Measurements from ENCODE around the gene BSG. TPM values are rescaled to one million over a fixed set of nuclear protein-coding genes. Genes with fewer than 3 reads are reported as not detected.
"Not testable (repeated sequence)": the region's sequence is repeated elsewhere in the genome, so short reads cannot be mapped to it uniquely, and the experiment has no call there.

BSG gene
- total RNA-seq, 1 experiment from 2014 or later, result 354 TPM

DNA sequence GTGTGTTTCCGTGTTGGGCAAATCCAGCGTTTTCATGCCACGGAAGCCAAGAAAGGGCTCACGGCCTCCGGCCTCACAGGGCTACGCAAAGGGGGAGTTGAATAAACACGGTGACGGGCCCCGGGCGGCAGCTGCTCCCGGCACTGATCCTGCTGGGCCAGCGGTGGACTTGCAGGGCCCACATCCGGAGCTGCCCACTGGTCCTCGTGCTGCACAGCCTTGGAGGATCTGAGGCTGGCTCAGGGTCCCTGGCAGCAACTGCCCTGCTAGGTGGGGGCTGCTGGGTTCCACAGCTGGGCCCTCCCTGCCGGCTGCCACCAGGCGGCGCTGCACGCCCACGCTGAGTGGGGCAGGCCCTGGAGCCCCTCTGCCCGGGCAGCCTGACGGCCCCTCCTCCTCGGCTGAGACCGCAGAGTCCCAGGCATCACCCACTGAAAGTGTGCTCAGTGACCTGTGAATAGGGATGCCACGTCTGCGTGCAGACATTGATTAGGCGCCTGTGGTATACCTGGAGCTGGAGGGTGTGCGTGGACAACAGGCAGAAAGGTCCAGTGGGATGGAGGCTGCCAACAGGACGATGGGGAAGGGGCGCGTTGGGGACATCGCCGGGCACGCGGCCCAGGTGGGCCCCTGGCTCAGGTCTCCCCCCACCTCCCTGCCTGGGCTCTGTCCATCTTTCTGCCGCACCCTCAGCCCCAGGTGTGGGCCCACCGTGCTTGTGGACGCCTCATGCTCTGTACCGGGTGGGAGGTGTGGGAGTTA lies 12.0 kb downstream of the BSG start:
- peak; percentile 63 for DNase-seq
- CTCF ChIA-PET, result no interaction called here
- no TSS peak for BruUV-seq (replicated peaks)
- Mint-ChIP-seq H3K36me3 (ENCODE audit: insufficient read depth, unreplicated experiment) (peaks cover 18% of the 10 kb centered on the region), H3K27me3 (ENCODE audit: unreplicated experiment) (no peaks in the 10 kb centered on the region), H3K9me3 (ENCODE audit: low read depth, unreplicated experiment) (no peaks in the 10 kb centered on the region), H3K4me1 (ENCODE audit: low read depth, unreplicated experiment) (no peaks in the 10 kb centered on the region), H3K4me3 (ENCODE audit: low read depth, unreplicated experiment) (peak overlapping the region; percentile 13), H3K27ac (ENCODE audit: unreplicated experiment) (peak overlapping the region; percentile 62)
- intact Hi-C loops (cut with micrococcal nuclease; ENCODE audit: unreplicated experiment), result no loop called here
- TF ChIP-seq CTCF (IDR thresholded peaks at IDR 0.05; ENCODE audit: unreplicated experiment), result peak; percentile 70

DNA sequence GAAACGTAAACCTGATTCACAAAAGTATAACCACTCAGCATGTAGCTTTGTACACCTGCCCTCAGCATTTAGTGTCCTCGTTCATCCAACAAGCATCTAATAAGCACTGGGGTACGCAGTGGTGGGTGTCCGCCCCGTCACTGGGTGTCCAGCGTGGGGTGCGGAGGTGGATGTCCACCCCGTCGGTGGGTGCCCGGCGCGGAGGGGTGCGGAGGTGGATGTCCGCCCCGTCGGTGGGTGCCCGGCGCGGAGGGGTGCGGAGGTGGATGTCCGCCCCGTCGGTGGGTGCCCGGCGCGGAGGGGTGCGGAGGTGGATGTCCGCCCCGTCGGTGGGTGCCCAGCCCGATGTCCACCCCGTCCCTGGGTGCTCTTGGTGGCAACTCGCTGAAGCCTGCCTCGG lies 12.8 kb downstream of the BSG start:
- CTCF ChIA-PET; DNase-seq; H3K9me3 Mint-ChIP-seq (ENCODE audit: low read depth, unreplicated experiment); H3K27ac Mint-ChIP-seq (ENCODE audit: unreplicated experiment); BruUV-seq (replicated peaks); H3K4me1 Mint-ChIP-seq (ENCODE audit: low read depth, unreplicated experiment); H3K4me3 Mint-ChIP-seq (ENCODE audit: low read depth, unreplicated experiment); H3K27me3 Mint-ChIP-seq (ENCODE audit: unreplicated experiment); intact Hi-C loops (cut with micrococcal nuclease; ENCODE audit: unreplicated experiment): not testable (repeated sequence)
- peaks cover 18% of the 10 kb centered on the region for H3K36me3 Mint-ChIP-seq (ENCODE audit: insufficient read depth, unreplicated experiment)

- Mint-ChIP-seq H3K9me3 (ENCODE audit: low read depth, unreplicated experiment) (no peaks in the 10 kb centered on the region), H3K4me1 (ENCODE audit: low read depth, unreplicated experiment) (no peaks in the 10 kb centered on the region), H3K27ac (ENCODE audit: unreplicated experiment) (no peak overlapping the region), H3K27me3 (ENCODE audit: unreplicated experiment) (no peaks in the 10 kb centered on the region), H3K4me3 (ENCODE audit: low read depth, unreplicated experiment) (no peak overlapping the region), H3K36me3 (ENCODE audit: insufficient read depth, unreplicated experiment) (peaks cover 18% of the 10 kb centered on the region)
- CTCF ChIA-PET, result interaction anchor here (0.6 kb wide), 1 partner anchor 166 kb away, joined by 4 read pairs; no protein-coding TSS in a partner anchor
- no TSS peak for BruUV-seq (replicated peaks)
- intact Hi-C loops (cut with micrococcal nuclease; ENCODE audit: unreplicated experiment), result no loop called here
- TF ChIP-seq CTCF (IDR thresholded peaks at IDR 0.05; ENCODE audit: unreplicated experiment), result no peak
- no peak for DNase-seq
These were observed 13.2 kb downstream of the BSG start for GRCh38 chr19:585551-586110.

GRCh38 chr19:588093-588740 lies 15.8 kb downstream of the BSG start:
- peaks cover 27% of the 10 kb centered on the region for H3K36me3 Mint-ChIP-seq (ENCODE audit: insufficient read depth, unreplicated experiment)
- H3K27ac Mint-ChIP-seq (ENCODE audit: unreplicated experiment), result no peak overlapping the region
- no peaks in the 10 kb centered on the region for H3K4me1 Mint-ChIP-seq (ENCODE audit: low read depth, unreplicated experiment)
- CTCF ChIA-PET, result no interaction called here
- no peak for TF ChIP-seq CTCF (IDR thresholded peaks at IDR 0.05; ENCODE audit: unreplicated experiment)
- DNase-seq, result peak; percentile 75
- peaks cover 25% of the 10 kb centered on the region for H3K27me3 Mint-ChIP-seq (ENCODE audit: unreplicated experiment)
- H3K4me3 Mint-ChIP-seq (ENCODE audit: low read depth, unreplicated experiment), result no peak overlapping the region
- no TSS peak for BruUV-seq (replicated peaks)
- no peaks in the 10 kb centered on the region for H3K9me3 Mint-ChIP-seq (ENCODE audit: low read depth, unreplicated experiment)
- intact Hi-C loops (cut with micrococcal nuclease; ENCODE audit: unreplicated experiment), result no loop called here

All from Calu3 (cell line).